ENCODE data around the gene PLS1.
A peak's percentile ranks its signal among the peaks of the same experiment; 100 is the strongest.
"Not testable (repeated sequence)": the region's sequence is repeated elsewhere in the genome, so short reads cannot be mapped to it uniquely, and the experiment has no call there.

Gene PLS1

GRCh38 chr3:142596726-142597088 lies 514 bp downstream of the PLS1 start:
- no peak for DNase-seq (ENCODE audit: low read depth)

- DNase-seq (ENCODE audit: low read depth) = no peak
These were observed 1.7 kb downstream of the PLS1 start for GRCh38 chr3:142597906-142598305.

GRCh38 chr3:142601713-142602112 lies 5.5 kb downstream of the PLS1 start:
- DNase-seq (ENCODE audit: low read depth) = no peak

- DNase-seq (ENCODE audit: low read depth) = no peak
These were observed 6.6 kb downstream of the PLS1 start for GRCh38 chr3:142602619-142603385.

- DNase-seq (ENCODE audit: low read depth) = not testable (repeated sequence)
These were observed 7.2 kb downstream of the PLS1 start for GRCh38 chr3:142603386-142603705.

GRCh38 chr3:142604940-142605339 lies 8.7 kb downstream of the PLS1 start:
- no peak for DNase-seq (ENCODE audit: low read depth)

GRCh38 chr3:142608631-142609030 lies 12.4 kb downstream of the PLS1 start:
- DNase-seq (ENCODE audit: low read depth) = peak; percentile 12

- DNase-seq (ENCODE audit: low read depth) = no peak
These were observed 12.9 kb downstream of the PLS1 start for GRCh38 chr3:142609136-142609535.

GRCh38 chr3:142611206-142611605 lies 15.0 kb downstream of the PLS1 start:
- no peak for DNase-seq (ENCODE audit: low read depth)

GRCh38 chr3:142613491-142613890 lies 17.3 kb downstream of the PLS1 start:
- DNase-seq (ENCODE audit: low read depth) = no peak

- DNase-seq (ENCODE audit: low read depth) = no peak
These were observed 17.9 kb downstream of the PLS1 start for GRCh38 chr3:142614059-142614626.

- DNase-seq (ENCODE audit: low read depth) = no peak
These were observed 19.0 kb downstream of the PLS1 start for GRCh38 chr3:142615171-142615570.

- DNase-seq (ENCODE audit: low read depth) = no peak
These were observed 22.8 kb downstream of the PLS1 start for GRCh38 chr3:142618917-142619461.

- DNase-seq (ENCODE audit: low read depth) = no peak
These were observed 26.2 kb downstream of the PLS1 start for GRCh38 chr3:142622405-142622804.

- DNase-seq (ENCODE audit: low read depth) = no peak
These were observed 27.0 kb downstream of the PLS1 start for GRCh38 chr3:142623194-142623593.

- no peak for DNase-seq (ENCODE audit: low read depth)
These were observed 28.4 kb downstream of the PLS1 start for GRCh38 chr3:142624341-142625152.

- DNase-seq (ENCODE audit: low read depth) = no peak
These were observed 28.9 kb downstream of the PLS1 start for GRCh38 chr3:142625153-142625440.

GRCh38 chr3:142626971-142627370 lies 30.8 kb downstream of the PLS1 start:
- DNase-seq (ENCODE audit: low read depth) = no peak

GRCh38 chr3:142628801-142629200 lies 32.6 kb downstream of the PLS1 start:
- DNase-seq (ENCODE audit: low read depth) = no peak

GRCh38 chr3:142633073-142633472 lies 36.9 kb downstream of the PLS1 start:
- DNase-seq (ENCODE audit: low read depth) = no peak

- no peak for DNase-seq (ENCODE audit: low read depth)
These were observed 39.9 kb downstream of the PLS1 start for GRCh38 chr3:142636050-142636449.

GRCh38 chr3:142636664-142637063 lies 40.5 kb downstream of the PLS1 start:
- DNase-seq (ENCODE audit: low read depth) = no peak

- DNase-seq (ENCODE audit: low read depth) = no peak
These were observed 42.1 kb downstream of the PLS1 start for GRCh38 chr3:142638291-142638690.
